Measurements from ENCODE around the gene KRT73.

- TF ChIP-seq ELF4 (IDR thresholded peaks at IDR 0.05) = no peak
- TF ChIP-seq FOXA1 (IDR thresholded peaks at IDR 0.05) = no peak
- TF ChIP-seq SP1 (IDR thresholded peaks at IDR 0.05) = no peak
- TF ChIP-seq BHLHE40 (IDR thresholded peaks at IDR 0.05; ENCODE audit: borderline replicate concordance) = no peak
- no peak for TF ChIP-seq ARNT (IDR thresholded peaks at IDR 0.05)
- no peak for TF ChIP-seq PKNOX1 (IDR thresholded peaks at IDR 0.05)
- TF ChIP-seq FOXK2 (IDR thresholded peaks at IDR 0.05) = no peak
- no peak for TF ChIP-seq TARDBP (IDR thresholded peaks at IDR 0.05)
Measured at GRCh38 chr12:52659395-52659794, 41.0 kb upstream of the KRT73 start.

All from HEK293T (cell line).